Jurkat, Clone E6-1 (cell line): ENCODE measurements around the gene PNMT.
"Not testable (repeated sequence)": the region's sequence is repeated elsewhere in the genome, so short reads cannot be mapped to it uniquely, and the experiment has no call there.

Experiments
- DNase-seq: peaks from one replicate; pipeline ENCODE4 v3.0.0-alpha.2; 2011; ENCODE audit warnings: low read depth, low spot score
- H3K4me3 ChIP-seq: 2 replicates; pipeline ENCODE4 v1.5.1; 2011; ENCODE audit warnings: mild to moderate bottlenecking, low read length, control low read depth, moderate library complexity

Gene PNMT

GRCh38 chr17:39701784-39702422, 33.6 kb downstream of the PNMT start:
- no peak overlapping the region for H3K4me3 ChIP-seq
- DNase-seq = no peak

GRCh38 chr17:39702901-39703893, 34.9 kb downstream of the PNMT start:
- no peak for DNase-seq
- no peak overlapping the region for H3K4me3 ChIP-seq

- DNase-seq = no peak
- no peak overlapping the region for H3K4me3 ChIP-seq
These were observed 35.7 kb downstream of the PNMT start for GRCh38 chr17:39703913-39704312.

GRCh38 chr17:39704821-39705551, 36.7 kb downstream of the PNMT start:
- no peak overlapping the region for H3K4me3 ChIP-seq
- DNase-seq = no peak

GRCh38 chr17:39705786-39706348, 37.6 kb downstream of the PNMT start:
- no peak overlapping the region for H3K4me3 ChIP-seq
- no peak for DNase-seq

GRCh38 chr17:39706383-39706782, 38.1 kb downstream of the PNMT start:
- no peak overlapping the region for H3K4me3 ChIP-seq

GRCh38 chr17:39706921-39707337, 38.7 kb downstream of the PNMT start:
- H3K4me3 ChIP-seq = no peak overlapping the region
- peak; percentile 37 for DNase-seq

More at GRCh38 chr17:39706383-39706782, 38.1 kb downstream of the PNMT start:
- DNase-seq = no peak

- H3K4me3 ChIP-seq = no peak overlapping the region
- no peak for DNase-seq
These were observed 41.2 kb downstream of the PNMT start for GRCh38 chr17:39709319-39709997.

- DNase-seq = no peak
- no peak overlapping the region for H3K4me3 ChIP-seq
These were observed 42.0 kb downstream of the PNMT start for GRCh38 chr17:39709998-39710964.

GRCh38 chr17:39711071-39711470, 42.8 kb downstream of the PNMT start:
- H3K4me3 ChIP-seq, DNase-seq: not testable (repeated sequence)

GRCh38 chr17:39711851-39712250, 43.6 kb downstream of the PNMT start:
- no peak for DNase-seq
- H3K4me3 ChIP-seq = no peak overlapping the region

GRCh38 chr17:39714234-39714633, 46.0 kb downstream of the PNMT start:
- DNase-seq = no peak
- no peak overlapping the region for H3K4me3 ChIP-seq

- no peak overlapping the region for H3K4me3 ChIP-seq
- DNase-seq = no peak
These were observed 47.3 kb downstream of the PNMT start for GRCh38 chr17:39715375-39716072.

- H3K4me3 ChIP-seq = no peak overlapping the region
- DNase-seq = no peak
These were observed 48.0 kb downstream of the PNMT start for GRCh38 chr17:39716073-39716818.

GRCh38 chr17:39716879-39717536, 48.8 kb downstream of the PNMT start:
- no peak overlapping the region for H3K4me3 ChIP-seq
- DNase-seq = no peak

GRCh38 chr17:39717660-39718059, 49.4 kb downstream of the PNMT start:
- no peak overlapping the region for H3K4me3 ChIP-seq
- DNase-seq = no peak
